Body of pancreas (tissue), 4 donors: ENCODE measurements around the gene EEFSEC. TPM values are rescaled to one million over a fixed set of nuclear protein-coding genes. Genes with fewer than 3 reads are reported as not detected.

Source experiments
- ATAC-seq: fragments of 150-250 bp; one replicate; pipeline ENCODE4 v1.9.1; 2016
- DNase-seq, 4 donors: peaks; one replicate each; pipeline ENCODE4 v3.0.0-alpha.2; 2019
- H3K27ac ChIP-seq, 4 donors: fragments of 200-600 bp; sonication (generic); 1 replicate in 3 of 4; 2 replicates in 1 of 4; pipeline versions ENCODE4 v1.5.1 to v1.6.1; 2016 to 2019; ENCODE audit warnings: mild to moderate bottlenecking in 1 of 4, mixed read lengths in 1 of 4, moderate library complexity in 1 of 4
- H3K27me3 ChIP-seq, 2 donors: fragments of 200-600 bp; sonication (generic); one replicate each; pipeline ENCODE4 v1.6.0; 2016; ENCODE audit warnings: mild to moderate bottlenecking in 1 of 2
- H3K36me3 ChIP-seq, 2 donors: fragments of 200-600 bp; sonication (generic); replicated peaks in 1 of 2; 2 replicates each; pipeline ENCODE4 v1.5.1; 2016; ENCODE audit warnings: low read depth in 2 of 2; ENCODE audit not compliant: insufficient read depth in 1 of 2
- H3K4me1 ChIP-seq: fragments of 200-600 bp; sonication (generic); one replicate; pipeline ENCODE4 v1.6.0; 2016
- H3K4me3 ChIP-seq, 2 donors: fragments of 200-600 bp; sonication (generic); 1 replicate in 1 of 2; 2 replicates in 1 of 2; pipeline ENCODE4 v1.5.1; 2016 to 2019
- H3K9me3 ChIP-seq, 3 donors: fragments of 200-600 bp; sonication (generic); 1 replicate in 2 of 3; 2 replicates in 1 of 3; pipeline ENCODE4 v1.5.1; 2016
- POLR2A ChIP-seq, 3 donors: fragments of 450-650 bp; IDR thresholded peaks; one replicate each; pipeline ENCODE4 v1.6.1; 2016; ENCODE audit warnings: antibody characterized with exemption in 3 of 3, mild to moderate bottlenecking in 2 of 3
- WGBS, 2 donors: methylation state at CpG; one replicate each; pipeline ENCODE4 v1.1.5; 2017; 5-methylcytosine and 5-hydroxymethylcytosine counted together
- intact Hi-C: fragments of 100-400 bp; cut with DNase I; formaldehyde crosslinking; loops from one replicate; pipeline ENCODE4 v1.15.1; 2023
- total RNA-seq, 2 donors: library from RNA; depleted of rRNA; stranded (reverse); fragments of >200 nt; gene quantifications; one replicate each; pipeline ENCODE4 v1.1.0, GENCODE V29; 2016
- TF ChIP-seq, protein P1 (sequence below), 7 experiments: fragments of 450-650 bp in 4 of 7; fragments of 200-600 bp in 3 of 7; sonication (generic) in 3 of 7; IDR thresholded peaks; one replicate each; pipeline ENCODE4 v1.5.1; 2016 to 2019; ENCODE audit warnings: antibody characterized with exemption in 7 of 7

EEFSEC gene
- total RNA-seq, 2 donors from 2014 or later = 8.6 to 33.0 TPM

DNA sequence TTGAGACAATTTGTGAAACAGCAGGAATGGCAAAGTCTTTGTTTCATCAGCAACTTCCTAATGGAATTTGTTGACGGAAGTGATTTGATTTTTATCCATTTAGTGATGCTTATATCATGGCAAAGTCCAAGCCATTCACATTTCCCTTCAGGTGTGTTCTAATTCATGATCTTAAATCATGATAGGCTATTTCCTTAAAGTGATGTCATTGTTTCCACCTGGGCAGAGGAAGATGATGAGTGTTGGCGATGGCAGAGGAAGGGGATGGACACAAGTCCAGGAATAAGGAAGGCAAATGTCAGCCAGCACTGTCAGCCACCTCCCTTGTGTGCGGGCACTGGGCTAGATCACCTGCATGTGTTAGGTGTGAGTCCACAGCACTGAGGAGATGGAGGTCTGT, 49.9 kb downstream of the EEFSEC start:
- Histone ChIP-seq H3K4me3 (no peak overlapping the region), H3K27me3 (no peaks in the 10 kb centered on the region), H3K9me3 (no peaks in the 10 kb centered on the region), H3K36me3 (no peaks in the 10 kb centered on the region), H3K4me1 (peaks cover 9% of the 10 kb centered on the region), H3K27ac (no peak overlapping the region)
- intact Hi-C loops = no loop called here
- ATAC-seq (no peak), DNase-seq (no peak)
- TF ChIP-seq, protein P1, sequence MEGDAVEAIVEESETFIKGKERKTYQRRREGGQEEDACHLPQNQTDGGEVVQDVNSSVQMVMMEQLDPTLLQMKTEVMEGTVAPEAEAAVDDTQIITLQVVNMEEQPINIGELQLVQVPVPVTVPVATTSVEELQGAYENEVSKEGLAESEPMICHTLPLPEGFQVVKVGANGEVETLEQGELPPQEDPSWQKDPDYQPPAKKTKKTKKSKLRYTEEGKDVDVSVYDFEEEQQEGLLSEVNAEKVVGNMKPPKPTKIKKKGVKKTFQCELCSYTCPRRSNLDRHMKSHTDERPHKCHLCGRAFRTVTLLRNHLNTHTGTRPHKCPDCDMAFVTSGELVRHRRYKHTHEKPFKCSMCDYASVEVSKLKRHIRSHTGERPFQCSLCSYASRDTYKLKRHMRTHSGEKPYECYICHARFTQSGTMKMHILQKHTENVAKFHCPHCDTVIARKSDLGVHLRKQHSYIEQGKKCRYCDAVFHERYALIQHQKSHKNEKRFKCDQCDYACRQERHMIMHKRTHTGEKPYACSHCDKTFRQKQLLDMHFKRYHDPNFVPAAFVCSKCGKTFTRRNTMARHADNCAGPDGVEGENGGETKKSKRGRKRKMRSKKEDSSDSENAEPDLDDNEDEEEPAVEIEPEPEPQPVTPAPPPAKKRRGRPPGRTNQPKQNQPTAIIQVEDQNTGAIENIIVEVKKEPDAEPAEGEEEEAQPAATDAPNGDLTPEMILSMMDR (IDR thresholded peaks at IDR 0.05) = no peak
- TF ChIP-seq POLR2A (IDR thresholded peaks at IDR 0.05) = no peak
- 87 to 88% methylated on average over 3 of the region's 3 CpGs for WGBS, 2 donors

DNA sequence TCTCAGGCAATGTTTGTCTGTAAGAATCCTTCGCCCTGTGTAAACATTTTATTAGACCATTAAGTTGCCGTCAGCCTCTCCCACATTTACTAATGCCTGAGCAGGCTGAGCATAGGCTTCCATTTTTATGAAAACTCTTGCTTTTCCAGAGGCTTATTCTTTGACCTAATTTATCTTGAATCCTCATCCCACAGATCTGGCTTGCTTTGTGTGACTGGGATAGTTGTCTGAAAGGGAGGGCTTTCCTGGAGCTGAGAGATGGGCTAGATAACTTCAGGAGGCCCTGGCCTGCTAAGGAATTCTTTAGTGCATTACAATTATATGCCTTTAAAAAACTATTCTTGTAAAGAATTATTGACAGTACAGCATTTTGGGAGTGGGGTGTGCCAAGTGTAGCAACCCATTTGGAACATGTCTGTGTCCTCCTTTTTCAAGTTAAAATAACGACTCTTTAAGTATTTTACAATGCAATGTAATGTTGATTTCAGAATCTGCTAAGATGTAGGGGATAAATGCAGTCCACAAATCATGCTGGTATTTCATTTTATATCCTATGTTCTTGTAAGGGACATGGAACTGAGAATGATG, 52.4 kb downstream of the EEFSEC start:
- no peaks in the 10 kb centered on the region for H3K27me3 ChIP-seq
- no peaks in the 10 kb centered on the region for H3K36me3 ChIP-seq
- ATAC-seq = no peak
- no peaks in the 10 kb centered on the region for H3K9me3 ChIP-seq
- no peak overlapping the region for H3K27ac ChIP-seq
- WGBS, 2 donors = 84 to 89% methylated on average over 3 of the region's 3 CpGs
- intact Hi-C loops = no loop called here
- TF ChIP-seq, protein P1 (IDR thresholded peaks at IDR 0.05) = no peak
- no peak for TF ChIP-seq POLR2A (IDR thresholded peaks at IDR 0.05)
- no peak overlapping the region for H3K4me3 ChIP-seq
- DNase-seq = no peak
- peaks cover 9% of the 10 kb centered on the region for H3K4me1 ChIP-seq

DNA sequence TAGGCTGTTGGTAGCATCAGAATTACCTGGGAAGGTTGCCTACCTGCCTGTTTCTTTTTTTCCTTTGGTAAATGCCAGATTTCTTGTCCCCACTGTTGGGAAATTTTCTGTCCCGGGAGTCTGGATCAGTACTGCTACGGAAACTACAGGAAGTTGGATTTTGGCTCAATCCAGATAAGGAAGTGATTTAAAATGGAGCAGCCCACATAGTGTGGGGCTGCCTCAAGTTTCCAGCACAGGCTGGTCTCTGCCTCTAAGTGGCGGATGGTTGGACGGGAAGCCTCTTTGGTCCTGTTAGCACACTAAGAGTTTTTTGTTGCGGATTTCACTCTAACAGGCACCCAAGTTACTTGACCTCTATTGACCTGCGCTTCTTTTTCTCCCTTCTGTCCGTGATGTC, 54.7 kb downstream of the EEFSEC start:
- H3K27ac ChIP-seq = peak overlapping the region in 1 of 4 donors; percentile 1
- no peak overlapping the region for H3K4me3 ChIP-seq
- ATAC-seq = no peak
- no peaks in the 10 kb centered on the region for H3K9me3 ChIP-seq
- no peak for DNase-seq
- TF ChIP-seq, protein P1 (IDR thresholded peaks at IDR 0.05) = no peak
- no peak for TF ChIP-seq POLR2A (IDR thresholded peaks at IDR 0.05)
- WGBS, 2 donors = 67 to 70% methylated on average over 7 of the region's 7 CpGs
- H3K4me1 ChIP-seq = peaks cover 9% of the 10 kb centered on the region
- H3K36me3 ChIP-seq = no peaks in the 10 kb centered on the region
- H3K27me3 ChIP-seq = no peaks in the 10 kb centered on the region
- intact Hi-C loops = no loop called here

DNA sequence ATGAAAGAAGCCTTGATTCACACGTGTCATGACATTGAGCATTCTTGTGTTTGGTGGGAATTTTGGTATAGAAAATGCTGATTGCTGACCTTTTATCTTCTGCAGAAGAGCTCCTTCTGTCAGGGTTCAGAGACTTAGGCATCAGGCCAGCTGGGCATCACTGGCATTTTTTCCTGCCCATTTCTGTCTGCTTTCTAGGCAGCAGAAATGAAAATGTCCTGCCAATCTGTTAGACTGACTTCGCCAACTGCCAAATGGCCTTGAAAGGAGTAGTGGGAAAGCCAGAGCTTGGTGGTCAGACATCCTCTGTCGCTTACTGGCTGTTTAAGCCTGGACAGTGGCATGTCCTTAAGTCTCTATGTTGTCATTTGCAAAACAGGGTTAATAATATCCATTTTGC, 57.4 kb downstream of the EEFSEC start:
- no peaks in the 10 kb centered on the region for H3K27me3 ChIP-seq
- ATAC-seq (no peak), DNase-seq (no peak)
- H3K27ac ChIP-seq = no peak overlapping the region
- no peak overlapping the region for H3K4me3 ChIP-seq
- no peaks in the 10 kb centered on the region for H3K9me3 ChIP-seq
- intact Hi-C loops = no loop called here
- no peaks in the 10 kb centered on the region for H3K36me3 ChIP-seq
- no peaks in the 10 kb centered on the region for H3K4me1 ChIP-seq
- 66 to 85% methylated on average over 3 of the region's 3 CpGs for WGBS, 2 donors
- no peak for TF ChIP-seq POLR2A (IDR thresholded peaks at IDR 0.05)
- TF ChIP-seq, protein P1 (IDR thresholded peaks at IDR 0.05) = no peak

DNA sequence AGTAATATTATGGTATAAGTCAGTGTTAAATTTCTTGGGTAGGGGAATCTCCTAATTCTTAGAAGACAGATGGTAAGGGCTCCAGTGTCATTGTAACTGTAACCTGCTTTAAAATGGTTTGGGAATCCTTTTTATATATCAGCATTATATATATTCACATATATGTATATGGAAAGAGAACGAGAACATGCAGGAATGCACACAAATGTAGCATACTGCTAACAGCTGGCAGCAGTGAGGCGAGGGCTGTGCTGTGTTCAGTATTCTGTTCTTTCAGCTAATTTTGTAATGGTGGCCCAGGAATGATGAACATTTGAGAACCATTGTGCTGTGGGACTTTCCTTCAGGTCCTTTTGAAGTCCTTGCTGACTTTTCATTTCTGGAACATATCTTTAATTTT, 60.8 kb downstream of the EEFSEC start:
- Histone ChIP-seq H3K4me1 (no peaks in the 10 kb centered on the region), H3K4me3 (no peak overlapping the region), H3K27ac (no peak overlapping the region), H3K9me3 (no peaks in the 10 kb centered on the region), H3K27me3 (no peaks in the 10 kb centered on the region), H3K36me3 (no peaks in the 10 kb centered on the region)
- DNase-seq (no peak), ATAC-seq (no peak)
- WGBS, 2 donors = 94% methylated on average over 2 of the region's 2 CpGs
- TF ChIP-seq POLR2A (IDR thresholded peaks at IDR 0.05) = no peak
- TF ChIP-seq, protein P1 (IDR thresholded peaks at IDR 0.05) = no peak
- intact Hi-C loops = no loop called here
